Prostate gland (tissue), 2 donors: ENCODE data around the gene FOXN1. TPM values are rescaled to one million over a fixed set of nuclear protein-coding genes. Genes with fewer than 3 reads are reported as not detected.

Source experiments
- DNase-seq: peaks from one replicate; pipeline ENCODE4 v3.0.0-alpha.2; 2019; ENCODE audit warnings: low spot score
- H3K27ac ChIP-seq, 2 donors: fragments of 200-600 bp; sonication (generic); 2 replicates each; pipeline ENCODE4 v1.5.1; 2017 to 2019
- H3K27me3 ChIP-seq: fragments of 200-600 bp; sonication (generic); replicated peaks from 2 replicates; pipeline ENCODE4 v1.5.1; 2019; ENCODE audit not compliant: insufficient read depth
- H3K36me3 ChIP-seq, 2 donors: fragments of 200-600 bp; sonication (generic); 1 replicate in 1 of 2; 2 replicates in 1 of 2; pipeline versions ENCODE4 v1.5.1 to v1.8.1; 2017 to 2019
- H3K4me1 ChIP-seq: fragments of 200-600 bp; sonication (generic); replicated peaks from 2 replicates; pipeline ENCODE4 v1.5.1; 2019
- H3K4me3 ChIP-seq, 2 donors: fragments of 200-600 bp; sonication (generic); 2 replicates each; pipeline ENCODE4 v1.5.1; 2017 to 2019
- H3K9me3 ChIP-seq: fragments of 200-600 bp; sonication (generic); 2 replicates; pipeline ENCODE4 v1.5.1; 2017
- POLR2A ChIP-seq: fragments of 450-650 bp; IDR thresholded peaks from one replicate; pipeline ENCODE4 v1.6.1; 2016; ENCODE audit warnings: antibody characterized with exemption, mild to moderate bottlenecking
- POLR2AphosphoS5 ChIP-seq: sonication (generic); formaldehyde crosslinking; IDR thresholded peaks from one replicate; pipeline ENCODE4 v1.6.1; 2017; ENCODE audit warnings: antibody characterized with exemption
- WGBS: methylation state at CpG from one replicate; pipeline ENCODE4 v1.1.5; 2018; 5-methylcytosine and 5-hydroxymethylcytosine counted together
- intact Hi-C: fragments of 100-400 bp; cut with DNase I; formaldehyde crosslinking; loops from one replicate; pipeline ENCODE4 v1.14.2; 2022
- total RNA-seq, 2 donors: library from RNA; depleted of rRNA; stranded (reverse); fragments of >200 nt; gene quantifications; one replicate each; pipeline ENCODE4 v1.1.0, GENCODE V29; 2016
- TF ChIP-seq, protein P1 (sequence below), 4 experiments: fragments of 200-600 bp in 2 of 4; fragments of 450-650 bp in 2 of 4; sonication (generic) in 2 of 4; IDR thresholded peaks; 1 replicate in 3 of 4; 2 replicates in 1 of 4; pipeline ENCODE4 v1.5.1; 2016 to 2019; ENCODE audit warnings: antibody characterized with exemption in 4 of 4, mild to moderate bottlenecking in 2 of 4, moderate library complexity in 2 of 4

FOXN1 gene
- total RNA-seq, 2 donors from 2014 or later = 0.64 to 1.2 TPM

DNA sequence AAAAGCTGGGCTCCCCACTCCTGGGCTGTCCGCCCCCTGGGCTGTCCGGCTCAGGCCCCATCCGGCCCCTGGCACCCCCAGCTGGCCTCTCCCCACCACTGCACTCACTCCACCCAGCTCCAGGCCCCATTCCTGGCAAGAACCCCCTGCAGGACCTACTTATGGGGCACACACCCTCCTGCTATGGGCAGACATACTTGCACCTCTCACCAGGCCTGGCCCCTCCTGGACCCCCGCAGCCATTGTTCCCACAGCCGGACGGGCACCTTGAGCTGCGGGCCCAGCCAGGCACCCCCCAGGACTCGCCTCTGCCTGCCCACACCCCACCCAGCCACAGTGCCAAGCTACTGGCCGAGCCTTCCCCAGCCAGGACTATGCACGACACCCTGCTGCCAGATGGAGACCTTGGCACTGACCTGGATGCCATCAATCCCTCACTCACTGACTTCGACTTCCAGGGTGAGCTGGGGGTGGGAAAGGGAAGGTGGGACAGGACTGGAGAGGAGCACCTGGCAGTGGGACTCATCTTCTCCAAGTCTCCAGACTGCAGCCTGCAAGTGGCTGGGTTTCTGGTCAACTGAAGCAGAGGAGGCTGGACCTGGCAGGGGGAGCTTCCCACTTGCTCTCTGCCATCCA is 28.7 kb downstream of the FOXN1 start:
- intact Hi-C loops = no loop called here
- Histone ChIP-seq H3K4me1 (no peaks in the 10 kb centered on the region), H3K36me3 (no peaks in the 10 kb centered on the region), H3K4me3 (no peak overlapping the region), H3K27ac (no peak overlapping the region), H3K9me3 (no peaks in the 10 kb centered on the region), H3K27me3 (no peaks in the 10 kb centered on the region)
- WGBS = 82% methylated on average over 11 of the region's 11 CpGs
- TF ChIP-seq POLR2A (no peak), POLR2AphosphoS5 (no peak)
- TF ChIP-seq, protein P1, sequence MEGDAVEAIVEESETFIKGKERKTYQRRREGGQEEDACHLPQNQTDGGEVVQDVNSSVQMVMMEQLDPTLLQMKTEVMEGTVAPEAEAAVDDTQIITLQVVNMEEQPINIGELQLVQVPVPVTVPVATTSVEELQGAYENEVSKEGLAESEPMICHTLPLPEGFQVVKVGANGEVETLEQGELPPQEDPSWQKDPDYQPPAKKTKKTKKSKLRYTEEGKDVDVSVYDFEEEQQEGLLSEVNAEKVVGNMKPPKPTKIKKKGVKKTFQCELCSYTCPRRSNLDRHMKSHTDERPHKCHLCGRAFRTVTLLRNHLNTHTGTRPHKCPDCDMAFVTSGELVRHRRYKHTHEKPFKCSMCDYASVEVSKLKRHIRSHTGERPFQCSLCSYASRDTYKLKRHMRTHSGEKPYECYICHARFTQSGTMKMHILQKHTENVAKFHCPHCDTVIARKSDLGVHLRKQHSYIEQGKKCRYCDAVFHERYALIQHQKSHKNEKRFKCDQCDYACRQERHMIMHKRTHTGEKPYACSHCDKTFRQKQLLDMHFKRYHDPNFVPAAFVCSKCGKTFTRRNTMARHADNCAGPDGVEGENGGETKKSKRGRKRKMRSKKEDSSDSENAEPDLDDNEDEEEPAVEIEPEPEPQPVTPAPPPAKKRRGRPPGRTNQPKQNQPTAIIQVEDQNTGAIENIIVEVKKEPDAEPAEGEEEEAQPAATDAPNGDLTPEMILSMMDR (IDR thresholded peaks at IDR 0.05) = no peak
- no peak for DNase-seq

DNA sequence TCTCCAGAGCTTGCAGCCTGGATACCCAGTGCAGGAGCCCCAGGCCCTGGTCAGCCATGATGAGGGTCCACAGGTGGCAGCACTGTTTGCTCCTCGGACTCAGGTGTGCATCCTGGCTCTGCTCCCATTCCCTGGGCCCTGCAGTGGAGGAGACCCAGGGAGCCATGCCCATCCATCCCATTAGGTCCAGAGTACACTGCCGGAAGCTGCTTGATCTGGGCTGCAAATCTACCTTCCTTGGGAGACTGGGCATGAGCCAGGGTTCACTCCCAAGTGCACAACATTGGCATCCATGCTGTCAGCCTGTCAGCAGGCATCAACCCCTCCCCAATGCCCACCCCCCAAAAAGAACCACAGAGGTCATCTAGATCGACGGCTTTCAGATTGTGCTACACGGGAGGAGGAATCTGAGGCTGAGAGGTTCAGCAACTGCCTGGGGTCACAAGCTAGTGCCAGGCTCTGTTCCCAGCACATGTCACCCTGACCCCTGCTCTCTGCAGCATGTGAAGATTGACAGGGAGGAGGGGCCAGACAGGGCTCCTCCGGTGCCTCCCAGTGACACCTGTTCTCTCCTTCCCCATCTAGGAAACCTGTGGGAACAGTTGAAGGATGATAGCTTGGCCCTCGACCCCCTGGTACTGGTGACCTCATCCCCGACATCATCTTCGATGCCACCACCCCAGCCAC is 30.5 kb downstream of the FOXN1 start:
- Histone ChIP-seq H3K36me3 (no peaks in the 10 kb centered on the region), H3K4me1 (no peaks in the 10 kb centered on the region), H3K9me3 (no peaks in the 10 kb centered on the region), H3K27me3 (no peaks in the 10 kb centered on the region), H3K4me3 (no peak overlapping the region), H3K27ac (no peak overlapping the region)
- no peak for DNase-seq
- intact Hi-C loops = no loop called here
- 72% methylated on average over 9 of the region's 9 CpGs for WGBS
- TF ChIP-seq POLR2AphosphoS5 (no peak), POLR2A (no peak)
- TF ChIP-seq, protein P1 (IDR thresholded peaks at IDR 0.05) = no peak

DNA sequence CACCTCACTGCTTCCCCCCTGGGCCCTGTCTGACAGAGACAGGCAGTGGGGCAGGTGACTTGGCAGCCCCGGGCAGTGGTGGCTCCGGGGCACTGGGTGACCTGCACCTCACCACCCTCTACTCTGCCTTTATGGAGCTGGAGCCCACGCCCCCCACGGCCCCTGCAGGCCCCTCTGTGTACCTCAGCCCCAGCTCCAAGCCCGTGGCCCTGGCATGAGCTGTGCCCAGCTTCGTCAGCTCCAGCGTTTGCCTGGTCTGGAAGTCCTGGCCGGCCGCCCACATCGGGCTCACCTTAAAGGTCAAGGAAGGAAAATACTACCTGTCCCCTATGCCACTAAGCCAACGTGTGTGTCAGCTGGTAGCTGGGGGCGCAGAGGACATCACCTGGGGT is 31.1 kb downstream of the FOXN1 start:
- TF ChIP-seq, protein P1 (IDR thresholded peaks at IDR 0.05) = no peak
- TF ChIP-seq POLR2AphosphoS5 = no peak
- TF ChIP-seq POLR2A = no peak
- Histone ChIP-seq H3K4me1 (no peaks in the 10 kb centered on the region), H3K9me3 (no peaks in the 10 kb centered on the region), H3K36me3 (no peaks in the 10 kb centered on the region), H3K27me3 (no peaks in the 10 kb centered on the region), H3K4me3 (no peak overlapping the region), H3K27ac (no peak overlapping the region)
- no peak for DNase-seq
- WGBS = 78% methylated on average over 12 of the region's 12 CpGs
- intact Hi-C loops = no loop called here

DNA sequence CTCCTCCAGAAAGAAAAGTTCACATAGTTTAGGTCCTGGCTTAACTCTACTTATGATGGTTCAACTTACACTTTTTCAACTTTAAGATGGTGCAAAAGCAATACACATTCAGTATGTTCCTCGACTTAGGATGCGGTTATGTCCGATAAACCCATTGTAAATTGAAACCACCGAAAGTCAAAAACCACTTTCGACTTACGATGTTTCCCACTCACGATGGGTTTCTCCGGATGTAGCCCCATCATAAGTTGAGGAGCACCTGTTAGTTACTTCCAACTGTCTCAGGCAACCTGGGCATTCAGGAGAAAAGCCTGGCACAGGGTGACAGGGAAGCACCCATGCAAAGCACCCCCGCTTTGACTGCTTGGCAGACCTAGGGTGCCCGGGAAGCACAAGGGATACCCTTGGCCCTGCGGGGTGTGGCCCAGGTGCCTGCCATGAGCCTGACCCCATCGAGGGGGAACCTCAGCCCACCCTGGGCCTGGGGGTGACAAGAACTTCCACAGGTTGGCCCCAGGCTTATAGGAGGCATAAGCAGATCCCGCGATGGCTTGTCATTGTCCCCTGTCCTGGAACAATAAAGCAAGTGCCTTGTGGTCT is 32.2 kb downstream of the FOXN1 start:
- no peaks in the 10 kb centered on the region for H3K36me3 ChIP-seq
- DNase-seq = no peak
- no peak overlapping the region for H3K27ac ChIP-seq
- no peaks in the 10 kb centered on the region for H3K9me3 ChIP-seq
- intact Hi-C loops = no loop called here
- H3K4me1 ChIP-seq = no peaks in the 10 kb centered on the region
- TF ChIP-seq, protein P1 (IDR thresholded peaks at IDR 0.05) = no peak
- TF ChIP-seq POLR2AphosphoS5 = no peak
- H3K4me3 ChIP-seq = no peak overlapping the region
- 85% methylated on average over 14 of the region's 14 CpGs for WGBS
- no peaks in the 10 kb centered on the region for H3K27me3 ChIP-seq
